OCI-LY3 (cell line): ENCODE measurements around the gene FAM120C.

Experiments used
- H2AFZ ChIP-seq: fragments of 200-600, 300-600 bp; shearing (Covaris generic); 2 replicates; pipeline ENCODE4 v1.6.0; 2014; ENCODE audit warnings: antibody characterized with exemption, low read depth, low read length
- H3K27ac ChIP-seq: fragments of 200-600, 300-600 bp; sonication (generic); 2 replicates; pipeline ENCODE4 v1.5.1; 2014; ENCODE audit warnings: mild to moderate bottlenecking, low read length, moderate library complexity, mixed read lengths
- H3K27me3 ChIP-seq: fragments of 200-600, 300-600 bp; sonication (generic); 2 replicates; pipeline ENCODE4 v1.6.1; 2014; ENCODE audit warnings: low read depth, low read length, mixed read lengths
- H3K36me3 ChIP-seq: fragments of 200-600, 300-600 bp; sonication (generic); replicated peaks from 2 replicates; pipeline ENCODE3; 2014; ENCODE audit warnings: low read depth, low read length, mixed read lengths
- H3K4me1 ChIP-seq: fragments of 300-600, 200-600 bp; sonication (generic); 2 replicates; pipeline ENCODE4 v1.6.1; 2014; ENCODE audit warnings: low read length, mixed read lengths
- H3K4me2 ChIP-seq: fragments of 200-600, 300-600 bp; sonication (generic); 2 replicates; pipeline ENCODE4 v1.6.1; 2014; ENCODE audit warnings: low read length, mixed read lengths
- H3K4me3 ChIP-seq: fragments of 300-600, 200-600 bp; sonication (generic); 2 replicates; pipeline ENCODE4 v1.5.1; 2014; ENCODE audit warnings: antibody characterized with exemption, mild to moderate bottlenecking, low read length, moderate library complexity
- H3K79me2 ChIP-seq: fragments of 300-600, 200-600 bp; shearing (Covaris generic); 2 replicates; pipeline ENCODE4 v1.6.1; 2014; ENCODE audit warnings: mild to moderate bottlenecking, low read length, mixed read lengths
- H3K9ac ChIP-seq: fragments of 300-600, 200-600 bp; shearing (Covaris generic); 2 replicates; pipeline ENCODE4 v1.6.0; 2014; ENCODE audit warnings: mild to moderate bottlenecking, low read length, moderate library complexity
- H3K9me3 ChIP-seq: fragments of 200-600, 300-600 bp; shearing (Covaris generic); 2 replicates; pipeline ENCODE4 v1.6.1; 2014; ENCODE audit warnings: low read length, mixed read lengths; ENCODE audit not compliant: insufficient read depth
- H4K20me1 ChIP-seq: fragments of 200-600, 300-600 bp; sonication (generic); 2 replicates; pipeline ENCODE4 v1.6.1; 2016; ENCODE audit warnings: low read length, mixed read lengths; ENCODE audit not compliant: insufficient read depth
- EZH2phosphoT487 ChIP-seq: fragments of 200-600 bp; shearing (Covaris generic); IDR thresholded peaks from 2 replicates; pipeline ENCODE4 v1.6.1; 2018; ENCODE audit warnings: antibody characterized with exemption, mixed run types, low read depth
- TF ChIP-seq, protein P1 (sequence below): fragments of 200-600, 300-600 bp; sonication (generic); IDR thresholded peaks from 2 replicates; pipeline ENCODE4 v1.5.1; 2014; ENCODE audit warnings: antibody characterized with exemption, low read length, low read depth

FAM120C gene

GRCh38 chrX:54193085-54193821 lies 10.2 kb upstream of the FAM120C start:
- Histone ChIP-seq H3K9ac (no peak overlapping the region), H3K4me1 (0 out of 2 replicates have a peak, but pooled peaks cover 2% of the 10 kb centered on the region), H3K9me3 (no peaks in the 10 kb centered on the region), H3K4me2 (no peak overlapping the region), H3K4me3 (no peak overlapping the region), H3K27ac (no peak overlapping the region), H3K79me2 (no peaks in the 10 kb centered on the region), H2AFZ (no peak overlapping the region), H3K27me3 (no peaks in the 10 kb centered on the region; the same call in 1 of the 2 replicates), H3K36me3 (no peaks in the 10 kb centered on the region), H4K20me1 (no peaks in the 10 kb centered on the region)
- TF ChIP-seq, protein P1, sequence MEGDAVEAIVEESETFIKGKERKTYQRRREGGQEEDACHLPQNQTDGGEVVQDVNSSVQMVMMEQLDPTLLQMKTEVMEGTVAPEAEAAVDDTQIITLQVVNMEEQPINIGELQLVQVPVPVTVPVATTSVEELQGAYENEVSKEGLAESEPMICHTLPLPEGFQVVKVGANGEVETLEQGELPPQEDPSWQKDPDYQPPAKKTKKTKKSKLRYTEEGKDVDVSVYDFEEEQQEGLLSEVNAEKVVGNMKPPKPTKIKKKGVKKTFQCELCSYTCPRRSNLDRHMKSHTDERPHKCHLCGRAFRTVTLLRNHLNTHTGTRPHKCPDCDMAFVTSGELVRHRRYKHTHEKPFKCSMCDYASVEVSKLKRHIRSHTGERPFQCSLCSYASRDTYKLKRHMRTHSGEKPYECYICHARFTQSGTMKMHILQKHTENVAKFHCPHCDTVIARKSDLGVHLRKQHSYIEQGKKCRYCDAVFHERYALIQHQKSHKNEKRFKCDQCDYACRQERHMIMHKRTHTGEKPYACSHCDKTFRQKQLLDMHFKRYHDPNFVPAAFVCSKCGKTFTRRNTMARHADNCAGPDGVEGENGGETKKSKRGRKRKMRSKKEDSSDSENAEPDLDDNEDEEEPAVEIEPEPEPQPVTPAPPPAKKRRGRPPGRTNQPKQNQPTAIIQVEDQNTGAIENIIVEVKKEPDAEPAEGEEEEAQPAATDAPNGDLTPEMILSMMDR: no peak
- TF ChIP-seq EZH2phosphoT487: no peak

GRCh38 chrX:54184474-54184873 lies 1.4 kb upstream of the FAM120C start:
- H4K20me1 ChIP-seq: peaks cover 25% of the 10 kb centered on the region
- H3K27me3 ChIP-seq: no peaks in the 10 kb centered on the region
- H3K79me2 ChIP-seq: peaks cover 38% of the 10 kb centered on the region
- peaks cover 30% of the 10 kb centered on the region for H3K4me1 ChIP-seq
- no peak overlapping the region for H3K4me3 ChIP-seq
- H3K4me2 ChIP-seq: no peak overlapping the region
- H2AFZ ChIP-seq: no peak overlapping the region
- peaks cover 16% of the 10 kb centered on the region for H3K36me3 ChIP-seq
- TF ChIP-seq, protein P1: no peak
- TF ChIP-seq EZH2phosphoT487: no peak
- no peak overlapping the region for H3K27ac ChIP-seq
- H3K9me3 ChIP-seq: no peaks in the 10 kb centered on the region
- no peak overlapping the region for H3K9ac ChIP-seq

- Histone ChIP-seq H3K79me2 (peaks cover 60% of the 10 kb centered on the region), H4K20me1 (peaks cover 44% of the 10 kb centered on the region), H3K4me2 (peak overlapping the region; percentile 93), H3K9me3 (no peaks in the 10 kb centered on the region), H3K9ac (peak overlapping the region; percentile 98), H3K4me1 (peaks cover 51% of the 10 kb centered on the region), H2AFZ (no peak overlapping the region), H3K4me3 (peak overlapping the region; percentile 98), H3K27me3 (no peaks in the 10 kb centered on the region), H3K36me3 (peaks cover 24% of the 10 kb centered on the region), H3K27ac (peak overlapping the region; percentile 81)
- TF ChIP-seq, protein P1: no peak
- no peak for TF ChIP-seq EZH2phosphoT487
These were observed 725 bp downstream of the FAM120C start for GRCh38 chrX:54182194-54182863.

- no peak for TF ChIP-seq EZH2phosphoT487
- TF ChIP-seq, protein P1: no peak
- Histone ChIP-seq H3K36me3 (peaks cover 31% of the 10 kb centered on the region), H3K9ac (peak overlapping the region; percentile 98), H3K27ac (no peak overlapping the region), H3K4me3 (peak overlapping the region; percentile 98), H2AFZ (no peak overlapping the region), H3K79me2 (peaks cover 69% of the 10 kb centered on the region), H3K4me1 (peaks cover 52% of the 10 kb centered on the region), H3K9me3 (no peaks in the 10 kb centered on the region), H3K4me2 (peak overlapping the region; percentile 93), H4K20me1 (peaks cover 44% of the 10 kb centered on the region), H3K27me3 (no peaks in the 10 kb centered on the region)
These were observed 1.7 kb downstream of the FAM120C start for GRCh38 chrX:54181202-54181953.
